NCI-H2171 (cell line): ENCODE data around the gene MGA.

Source experiments
- DNase-seq: peaks from one replicate; lab custom pipeline; 2025; lab: John Stamatoyannopoulos, UW

MGA gene

DNA sequence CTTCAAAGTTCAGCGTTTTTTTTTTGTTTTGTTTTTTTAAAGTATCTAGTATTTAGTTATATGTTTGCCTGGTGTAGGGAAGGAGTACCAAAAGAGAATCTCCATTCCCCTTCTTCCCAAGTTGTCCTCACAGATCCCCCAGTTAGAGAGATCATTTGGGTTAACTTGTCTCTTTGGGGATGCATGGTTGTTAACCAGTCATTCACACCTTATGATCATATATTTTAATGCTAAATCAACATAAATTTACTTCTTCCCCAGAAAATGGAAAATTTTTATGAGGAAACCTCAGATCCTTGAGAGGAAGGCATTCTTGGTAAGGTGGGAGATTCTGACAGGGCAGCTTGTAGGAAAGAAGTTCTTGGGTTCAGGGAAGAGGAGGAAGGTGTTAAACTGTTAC is 1.5 kb upstream of the MGA start:
- DNase-seq, result no peak

DNA sequence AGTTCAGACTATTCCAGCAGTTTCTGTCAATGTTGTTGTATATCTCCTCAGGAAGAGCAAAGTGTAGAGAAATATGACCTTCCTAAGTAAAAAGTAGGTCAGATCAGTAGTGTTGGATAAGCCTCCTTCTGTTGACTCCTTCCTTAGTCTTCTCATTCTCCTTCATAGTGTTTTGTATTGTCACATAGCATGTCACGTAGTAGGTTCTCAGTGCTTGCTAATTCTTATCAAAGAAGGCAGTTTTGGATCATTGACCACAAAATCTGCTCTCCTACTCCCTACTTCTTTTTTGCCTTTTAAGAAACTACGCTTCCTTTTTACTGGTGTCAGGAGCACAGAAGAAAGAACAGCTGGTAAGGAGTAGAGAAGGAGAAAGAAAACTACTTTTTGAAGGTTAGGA is 1.0 kb upstream of the MGA start:
- no peak for DNase-seq

DNA sequence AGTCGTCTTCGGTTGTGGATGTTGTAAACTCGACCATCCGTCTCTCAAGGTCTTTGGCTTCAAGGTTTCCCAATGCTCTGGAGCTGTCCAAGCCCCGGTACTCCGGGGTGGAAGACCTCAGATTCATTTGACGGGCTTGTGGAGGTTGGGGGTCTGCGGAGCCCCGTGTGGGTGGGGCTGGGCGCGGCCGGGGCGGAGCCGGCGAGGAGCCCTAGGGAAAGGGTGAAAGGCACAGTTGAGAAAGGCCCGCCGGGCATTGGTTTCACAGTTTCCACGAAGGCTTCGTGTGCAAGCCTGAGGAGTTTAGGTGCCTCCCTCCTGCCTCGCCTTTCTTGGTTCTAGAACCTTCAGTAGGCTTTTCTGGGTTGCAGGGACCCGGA is 360 bp upstream of the MGA start:
- DNase-seq, result no peak

DNA sequence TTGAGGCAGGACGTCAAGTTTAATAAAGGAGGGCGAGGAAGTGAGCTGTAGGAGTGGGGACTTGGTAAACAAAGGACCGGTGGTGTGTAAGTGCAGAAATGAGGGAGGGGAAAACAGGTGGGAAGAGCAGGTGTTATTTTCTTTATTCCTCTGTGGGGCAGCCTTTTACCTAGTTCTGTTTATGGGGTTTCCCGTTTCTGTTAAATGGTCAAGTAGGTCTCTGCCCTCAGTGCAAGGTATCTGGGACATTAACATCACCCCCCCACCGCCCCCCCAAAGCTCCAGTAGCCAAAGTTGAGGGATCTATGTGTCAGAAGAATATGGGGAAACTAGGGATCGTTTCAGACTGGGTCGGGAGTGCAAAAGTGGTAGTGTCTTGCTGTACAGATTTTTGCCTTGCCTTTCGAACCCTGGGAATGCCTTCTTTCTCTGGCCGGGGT is 893 bp downstream of the MGA start:
- DNase-seq, result no peak

DNA sequence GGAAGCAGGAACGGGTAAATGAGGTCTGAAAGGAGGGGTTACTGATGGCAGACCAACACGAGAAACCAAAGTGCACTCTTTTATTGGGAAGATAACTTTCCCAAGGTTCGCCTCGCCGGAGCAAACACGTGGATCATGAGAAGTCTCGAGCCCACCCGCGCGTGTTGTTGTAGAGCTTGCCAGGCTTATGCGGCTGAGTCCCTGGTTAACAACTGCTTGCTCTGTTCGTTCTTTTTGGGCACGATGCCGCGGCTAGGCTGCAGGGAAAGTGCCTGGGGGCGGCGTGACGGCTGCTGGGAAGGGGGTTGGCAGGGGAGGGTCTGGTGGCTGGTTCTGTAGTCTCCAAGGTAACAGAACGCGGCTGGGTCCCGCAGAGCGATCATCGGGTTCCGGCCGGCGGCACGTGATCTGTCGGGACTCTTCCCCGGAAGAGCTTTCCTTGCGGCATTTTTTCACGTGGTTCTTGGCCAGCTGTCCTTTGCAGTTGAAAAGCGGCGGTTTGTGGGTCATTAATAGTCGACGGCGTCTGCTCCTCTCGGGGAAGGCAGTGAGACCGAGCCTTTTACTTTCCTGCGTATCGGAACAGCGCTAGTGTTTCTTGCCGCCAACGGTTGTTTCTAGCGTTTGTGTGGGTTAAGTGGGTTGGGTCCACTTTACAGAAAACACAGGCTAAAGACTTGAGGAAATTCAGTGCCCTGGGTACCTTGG is 1.5 kb downstream of the MGA start:
- no peak for DNase-seq

DNA sequence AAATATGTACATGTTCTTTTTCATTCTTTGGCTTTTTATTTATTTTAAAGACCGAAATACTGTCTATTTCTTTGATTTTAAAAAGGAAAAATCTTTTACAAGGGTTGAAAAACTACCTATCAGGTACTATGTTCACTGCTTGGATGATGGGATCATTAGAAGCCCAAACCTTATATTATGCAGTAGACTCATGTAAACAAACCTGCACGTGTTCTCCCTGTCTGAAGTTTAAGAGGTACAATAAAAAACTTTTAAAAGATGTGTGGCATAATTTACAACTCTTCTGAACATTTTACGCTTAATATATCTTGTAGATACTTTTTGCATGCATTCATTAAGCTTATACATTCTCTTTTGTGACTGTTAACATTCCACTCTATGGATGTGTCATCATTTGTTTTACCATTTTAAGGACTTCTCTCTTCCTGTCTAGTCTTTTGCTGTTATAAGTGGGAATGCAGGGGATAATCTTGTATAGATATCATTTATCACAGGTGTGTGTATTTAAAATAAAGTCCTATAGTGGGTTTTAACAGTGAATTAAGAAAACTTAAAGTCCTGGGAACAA is 6.2 kb downstream of the MGA start:
- no peak for DNase-seq

DNA sequence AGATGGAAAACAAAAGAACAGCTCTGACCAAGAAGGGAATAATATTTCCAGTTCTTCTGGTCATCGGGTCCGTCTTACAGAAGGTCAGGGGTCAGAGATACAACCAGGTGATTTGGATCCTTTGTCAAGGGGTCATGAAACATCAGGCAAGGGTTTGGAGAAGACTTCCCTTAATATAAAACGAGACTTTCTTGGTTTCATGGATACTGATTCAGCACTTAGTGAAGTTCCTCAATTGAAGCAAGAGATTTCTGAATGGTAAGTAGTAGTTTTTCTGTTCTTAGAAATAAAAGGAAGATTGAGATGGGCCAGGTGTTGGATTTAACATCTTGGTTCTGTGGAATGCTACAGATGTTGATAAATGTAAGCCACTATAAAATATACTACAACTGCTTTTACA is 9.5 kb downstream of the MGA start:
- DNase-seq, result no peak

DNA sequence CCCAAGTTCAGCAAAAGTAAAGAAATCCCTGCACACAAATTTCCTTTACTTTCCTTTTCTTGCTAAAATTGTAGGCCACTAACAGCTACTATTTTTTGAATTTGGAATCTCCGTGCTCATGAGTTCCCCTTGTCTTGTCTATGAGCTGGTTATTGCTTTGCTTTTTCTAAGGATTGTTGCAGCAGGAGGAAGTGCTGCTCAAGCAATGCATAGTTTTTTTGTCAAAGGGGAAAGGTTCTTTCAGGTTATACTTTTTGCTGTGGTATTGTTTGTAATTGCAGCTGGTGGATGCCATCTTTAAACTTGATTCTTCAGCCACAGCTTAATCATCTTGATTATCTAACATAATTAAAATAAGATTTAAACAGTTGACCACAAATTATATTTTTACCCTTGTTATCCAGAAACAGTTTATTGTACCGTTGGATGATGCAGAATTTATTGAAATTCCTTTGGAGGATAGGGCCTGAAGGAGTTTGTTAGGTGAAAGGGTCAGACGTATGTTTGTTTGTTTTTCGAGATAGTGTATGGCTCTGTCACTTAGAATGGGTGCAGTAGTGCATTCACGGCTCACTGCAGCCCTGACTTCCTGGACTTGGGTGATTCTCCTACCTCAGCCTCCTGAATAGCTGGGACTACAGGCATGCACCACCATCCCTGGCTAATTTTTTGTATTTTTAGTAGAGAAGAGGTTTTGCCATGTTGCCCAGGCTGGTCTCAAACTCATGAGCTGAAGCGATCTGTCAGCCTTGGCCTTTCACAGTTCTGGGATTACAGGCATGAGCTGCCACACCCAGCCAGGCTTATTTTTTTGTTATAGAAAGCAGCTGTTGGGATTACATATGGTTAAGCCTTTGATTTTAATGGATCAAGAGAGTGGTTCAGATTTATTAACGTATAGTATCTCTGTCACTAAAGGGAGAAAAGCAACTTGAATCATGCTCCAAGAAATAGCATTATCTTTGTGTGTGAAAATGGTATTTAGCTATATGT is 11.7 kb downstream of the MGA start:
- no peak for DNase-seq

DNA sequence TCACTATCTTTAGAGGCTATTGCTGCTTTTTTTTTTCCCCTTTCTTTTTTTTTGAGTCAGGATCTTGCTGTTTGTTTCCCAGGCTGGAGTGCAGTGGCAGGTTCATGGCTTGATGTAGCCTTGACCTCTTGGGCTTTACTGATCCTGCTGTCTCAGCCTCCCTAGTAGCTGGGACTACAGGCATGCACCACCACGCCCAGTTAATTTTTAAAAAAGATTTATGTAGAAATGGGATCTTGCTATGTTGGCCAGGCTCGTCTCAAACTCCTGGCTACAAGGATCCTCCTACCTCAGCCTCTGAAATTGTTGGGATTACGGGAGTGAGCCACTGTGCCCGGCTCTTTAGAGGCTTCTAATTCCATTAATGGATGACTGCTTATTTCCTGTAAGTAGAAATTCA is 15.1 kb downstream of the MGA start:
- no peak for DNase-seq

DNA sequence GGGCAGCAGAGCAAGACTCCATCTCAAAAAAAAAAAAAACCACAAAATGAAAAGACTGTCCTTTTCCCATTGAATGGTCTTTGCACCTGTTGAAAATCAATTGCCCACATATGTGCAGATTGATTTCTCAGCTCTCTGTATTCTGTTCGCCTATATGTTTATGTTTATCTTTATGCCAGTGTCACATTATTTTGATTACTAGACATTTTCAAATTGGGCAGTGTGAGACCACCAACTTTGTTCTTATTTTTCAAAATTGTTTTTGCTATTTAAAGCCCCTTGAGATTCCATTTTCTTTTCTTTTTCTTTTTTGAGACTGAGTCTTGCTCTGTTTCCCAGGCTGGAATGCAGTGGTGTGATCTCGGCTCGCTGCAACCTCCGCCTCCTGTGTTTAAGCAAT is 18.5 kb downstream of the MGA start:
- no peak for DNase-seq

DNA sequence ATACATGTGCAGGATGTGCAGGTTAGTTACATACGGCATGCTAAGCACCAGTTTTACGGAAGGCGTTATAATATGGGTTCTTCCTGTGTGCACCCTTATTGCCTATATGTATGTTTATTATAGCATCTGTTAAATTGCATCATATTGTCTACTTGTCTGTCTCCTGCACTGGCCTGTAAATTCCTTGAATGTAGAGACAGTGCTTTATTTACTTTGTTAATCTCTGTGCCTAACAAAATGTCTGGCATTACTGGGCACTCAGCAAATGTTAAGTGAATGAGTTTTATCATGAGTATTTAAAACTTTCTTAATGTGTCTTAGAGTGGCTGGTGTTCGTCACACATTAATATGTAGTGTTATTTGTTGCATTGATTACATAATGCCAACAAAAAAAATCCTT is 23.8 kb downstream of the MGA start:
- DNase-seq, result no peak

DNA sequence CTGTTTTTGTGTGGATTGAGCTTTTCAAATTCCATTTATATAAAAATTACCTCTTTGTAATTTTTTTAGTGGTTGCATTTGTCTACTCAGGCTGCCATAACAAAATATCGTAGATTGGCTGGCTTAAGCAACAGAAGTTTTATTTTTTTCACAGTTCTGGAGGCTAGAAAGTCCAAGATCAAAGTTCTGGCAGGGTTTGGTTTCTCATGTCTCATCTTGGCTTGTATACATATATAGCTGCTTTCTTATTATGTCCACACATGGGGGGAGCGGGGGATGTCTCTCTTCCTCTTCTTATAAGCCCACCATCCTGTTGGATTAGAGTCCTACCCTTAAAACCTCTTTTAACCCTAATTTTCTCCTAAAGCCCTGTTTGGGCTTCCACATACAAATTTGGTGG is 28.5 kb downstream of the MGA start:
- DNase-seq, result no peak

DNA sequence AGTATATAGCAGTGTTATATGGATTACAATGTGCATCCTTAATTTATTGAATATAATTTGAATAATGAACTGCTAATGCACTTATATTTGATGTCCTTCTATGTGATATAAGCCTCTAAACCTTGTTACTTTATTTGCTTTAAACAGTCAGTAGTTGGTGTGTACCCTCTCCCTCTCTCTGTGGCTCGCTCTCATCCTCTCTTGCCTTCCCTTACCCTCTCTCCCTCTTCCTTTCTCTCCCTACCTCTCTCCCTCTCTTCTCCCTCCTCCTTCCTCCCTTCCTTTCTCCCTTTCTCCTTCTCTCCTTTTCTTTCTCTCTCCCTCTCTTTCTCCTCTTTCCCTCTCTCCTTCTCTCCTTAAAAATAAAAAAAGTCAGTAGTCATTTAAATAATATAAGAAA is 28.9 kb downstream of the MGA start:
- no peak for DNase-seq

DNA sequence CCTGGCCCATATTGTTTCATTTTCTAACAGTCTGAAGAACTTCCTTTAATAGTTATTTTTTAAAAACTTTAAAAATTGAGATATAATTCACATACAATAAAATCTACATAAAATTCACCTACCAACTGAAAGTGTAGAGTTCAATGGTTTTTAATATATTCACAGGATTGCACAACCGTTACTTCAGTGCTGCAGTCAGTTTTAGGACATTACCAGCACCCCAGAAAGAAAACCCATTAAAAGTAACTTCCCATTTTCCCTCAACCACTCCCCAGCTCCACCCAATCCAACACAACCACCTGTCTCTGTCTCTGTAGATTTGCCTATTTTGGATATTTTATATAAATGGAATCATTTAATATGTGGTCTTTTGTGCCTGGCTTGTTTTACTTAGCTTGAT is 29.6 kb downstream of the MGA start:
- no peak for DNase-seq

DNA sequence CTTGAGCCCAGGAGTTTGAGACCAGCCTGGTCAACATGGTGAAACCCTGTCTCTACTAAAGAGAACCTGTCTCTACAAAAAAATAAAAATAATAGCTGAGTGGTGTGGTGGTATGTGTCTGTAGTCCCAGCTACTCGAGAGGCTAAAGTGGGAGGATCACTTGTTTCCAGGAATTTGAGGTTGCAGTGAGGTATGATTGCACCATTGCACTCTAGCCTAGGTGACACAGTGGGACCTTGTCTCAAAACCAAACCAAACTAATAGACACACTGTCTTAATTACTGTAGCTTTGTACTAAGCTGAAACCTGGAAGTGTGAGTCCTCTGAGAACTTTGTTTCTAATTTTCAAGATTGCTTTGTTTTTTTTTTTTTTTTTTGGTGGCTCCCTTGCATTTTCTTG is 30.4 kb downstream of the MGA start:
- DNase-seq, result no peak

DNA sequence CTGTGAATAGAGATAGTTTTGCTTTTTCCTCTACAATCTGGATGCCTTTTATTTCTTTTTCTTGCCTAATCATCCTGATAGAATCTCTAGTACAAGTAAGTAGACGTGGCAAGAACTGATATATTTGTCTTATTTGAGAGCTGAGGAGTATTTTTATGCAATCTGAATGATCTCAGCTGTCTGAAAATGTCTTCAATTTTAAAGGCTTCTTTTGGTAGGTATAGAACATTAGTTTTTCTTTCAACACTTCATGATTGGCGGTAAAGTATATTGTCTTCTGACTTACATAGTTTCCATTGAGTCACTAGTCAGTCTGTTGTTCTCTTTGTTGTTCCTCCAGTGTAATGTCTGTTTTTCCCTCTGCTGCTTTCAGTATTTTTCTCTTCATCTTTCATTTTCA is 31.3 kb downstream of the MGA start:
- no peak for DNase-seq

DNA sequence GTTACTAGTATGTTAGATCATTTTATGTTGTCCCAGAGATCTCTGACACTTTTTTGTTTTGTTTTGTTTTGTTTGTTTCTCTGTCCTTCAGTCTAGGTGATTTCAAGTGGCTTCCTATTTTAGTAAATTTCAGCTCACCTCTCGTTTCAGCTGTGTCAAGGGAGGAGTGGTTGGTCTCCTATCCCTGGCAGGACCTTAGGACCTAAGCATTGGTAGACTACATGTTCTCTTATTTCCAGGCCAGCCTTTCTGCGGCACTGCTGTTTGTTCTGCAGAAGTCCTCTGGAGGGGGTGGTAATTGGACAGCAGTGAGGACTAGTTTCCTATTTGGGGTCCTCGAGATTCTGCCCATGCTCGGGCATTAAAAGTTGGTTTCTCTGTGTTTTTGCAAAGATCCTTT is 31.8 kb downstream of the MGA start:
- no peak for DNase-seq

DNA sequence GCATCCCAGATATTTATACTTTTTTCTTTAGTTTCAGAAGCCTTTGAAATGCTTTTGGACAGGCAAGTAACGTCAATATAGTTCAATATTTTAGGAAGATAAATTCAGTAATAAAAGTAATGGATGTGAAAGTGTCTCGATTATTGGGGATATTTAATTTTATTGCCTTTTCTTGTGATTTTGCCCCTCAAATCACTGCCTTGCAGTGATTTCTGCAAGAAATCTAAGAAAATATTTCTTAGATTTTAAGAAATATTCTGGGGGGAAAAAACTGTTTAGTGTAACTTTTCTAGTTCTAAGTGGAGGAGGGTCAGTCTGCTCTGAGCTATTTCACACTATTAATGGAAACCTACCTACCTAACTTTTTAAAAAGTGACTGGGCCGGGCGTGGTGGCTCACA is 33.6 kb downstream of the MGA start:
- DNase-seq, result no peak

DNA sequence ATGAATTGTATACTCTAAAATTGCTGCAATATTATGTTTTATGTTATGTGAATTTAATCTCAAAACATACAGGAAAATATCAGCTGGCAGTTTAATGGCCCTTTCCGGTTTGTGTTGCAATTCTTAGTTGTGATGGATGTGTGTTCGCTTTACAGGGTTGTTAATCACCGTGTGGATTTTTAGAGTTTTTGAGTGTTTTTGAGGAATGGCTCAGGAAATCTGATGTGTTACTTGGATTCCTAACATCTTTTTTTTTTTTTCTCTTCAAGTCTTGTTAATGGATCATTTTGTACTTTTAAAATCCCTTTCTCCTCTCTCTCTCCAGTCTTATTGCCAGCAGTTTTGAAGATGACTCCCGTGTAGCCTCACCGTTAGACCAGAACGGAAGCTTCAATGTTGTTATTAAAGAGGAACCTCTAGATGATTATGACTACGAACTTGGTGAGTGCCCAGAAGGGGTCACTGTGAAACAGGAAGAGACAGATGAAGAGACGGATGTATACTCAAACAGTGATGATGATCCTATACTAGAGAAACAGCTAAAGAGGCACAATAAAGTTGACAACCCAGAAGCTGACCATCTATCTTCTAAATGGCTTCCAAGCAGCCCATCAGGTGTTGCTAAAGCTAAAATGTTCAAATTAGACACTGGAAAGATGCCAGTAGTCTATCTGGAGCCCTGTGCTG is 35.7 kb downstream of the MGA start:
- DNase-seq, result no peak

DNA sequence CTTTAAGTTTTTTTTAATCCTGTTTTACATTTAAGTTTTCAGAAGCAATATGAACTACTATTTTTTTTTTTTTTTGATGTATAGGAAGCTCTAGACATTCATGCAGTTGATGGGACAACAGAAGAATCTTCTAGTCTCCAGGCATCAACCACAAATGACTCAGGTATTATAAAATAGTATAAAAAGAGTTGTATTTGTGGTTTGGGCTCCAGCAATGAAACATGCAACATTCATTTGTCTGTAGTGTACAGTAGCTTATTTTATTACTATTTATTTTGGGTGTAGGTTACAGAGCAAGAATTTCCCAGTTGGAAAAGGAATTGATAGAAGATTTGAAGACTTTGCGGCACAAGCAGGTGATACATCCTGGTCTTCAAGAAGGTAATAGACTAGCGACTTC is 38.6 kb downstream of the MGA start:
- DNase-seq, result no peak

DNA sequence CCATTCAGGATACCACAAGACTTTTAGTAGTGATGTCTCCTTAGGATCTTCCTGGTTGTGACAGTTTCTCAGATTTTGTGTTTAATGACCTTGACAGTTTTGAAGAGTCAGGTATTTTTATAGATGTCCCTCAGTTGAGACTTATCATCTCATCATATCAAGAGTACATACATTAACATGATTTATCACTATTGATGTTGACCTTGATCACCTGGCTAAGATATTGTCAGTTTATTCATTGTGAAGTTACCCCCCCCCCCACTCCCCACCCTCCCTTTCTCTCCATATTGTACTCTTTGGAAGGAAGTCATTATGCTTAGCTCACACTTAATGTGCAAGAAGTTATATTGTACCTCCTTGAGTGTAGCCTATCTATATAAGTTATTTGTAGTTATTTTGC is 42.9 kb downstream of the MGA start:
- no peak for DNase-seq

DNA sequence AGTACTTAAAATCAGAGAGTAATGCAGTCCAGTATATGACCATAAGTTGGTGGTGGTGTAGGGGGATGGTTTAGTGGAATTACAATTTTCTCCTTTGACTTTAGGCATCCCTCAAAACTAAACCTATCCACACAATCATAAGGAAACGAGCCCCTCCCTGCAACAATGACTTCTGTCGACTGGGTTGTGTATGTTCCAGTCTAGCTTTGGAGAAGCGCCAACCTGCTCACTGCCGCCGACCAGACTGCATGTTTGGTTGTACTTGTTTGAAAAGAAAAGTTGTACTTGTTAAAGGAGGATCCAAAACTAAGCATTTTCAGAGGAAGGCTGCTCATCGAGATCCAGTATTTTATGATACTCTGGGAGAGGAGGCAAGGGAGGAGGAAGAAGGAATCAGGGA is 52.8 kb downstream of the MGA start:
- no peak for DNase-seq

DNA sequence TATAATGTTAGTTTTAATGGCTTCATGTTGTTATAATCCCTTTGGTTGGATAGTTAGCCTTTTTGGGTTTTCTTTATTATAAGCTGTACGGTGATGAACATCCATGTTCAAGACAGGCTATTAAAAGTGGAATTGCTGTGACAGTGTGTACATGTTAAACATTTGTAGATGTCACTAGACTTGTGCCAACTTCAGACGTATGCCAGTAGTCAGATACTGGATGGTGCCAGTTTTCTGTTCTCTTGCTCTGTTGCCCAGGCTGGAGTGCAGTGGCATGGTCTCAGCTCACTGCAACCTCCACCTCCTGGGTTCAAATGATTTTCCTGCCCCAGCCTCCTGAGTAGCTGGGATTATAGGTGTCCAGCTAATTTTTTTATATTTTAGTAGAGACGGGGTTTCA is 54.1 kb downstream of the MGA start:
- no peak for DNase-seq
